HG02623 (cell line): ENCODE results near the gene CCIN.
"Not testable (repeated sequence)": the region's sequence is repeated elsewhere in the genome, so short reads cannot be mapped to it uniquely, and the experiment has no call there.

Experiments used
- ATAC-seq: cut with Tn5 transposase; IDR thresholded peaks from one replicate; pipeline ENCODE4 v1.9.1; 2021; ENCODE audit warnings: moderate library complexity; ENCODE audit not compliant: unreplicated experiment

The CCIN gene

GRCh38 chr9:36169166-36169565, at the start of gene CCIN:
TSS of gene CCIN (plus strand) at chr9:36169388. CDS start at chr9:36169503, 115 bp downstream.
- ATAC-seq: no peak

GRCh38 chr9:36119476-36119875, 49.7 kb upstream of the CCIN start:
- ATAC-seq: no peak

- ATAC-seq: no peak
Observed at GRCh38 chr9:36120705-36121104, 48.5 kb upstream of the CCIN start.

GRCh38 chr9:36121971-36122370, 47.2 kb upstream of the CCIN start:
- ATAC-seq: no peak

- ATAC-seq: no peak
Observed at GRCh38 chr9:36123515-36123914, 45.7 kb upstream of the CCIN start.

- ATAC-seq: no peak
Observed at GRCh38 chr9:36125062-36125855, 43.9 kb upstream of the CCIN start.

- no peak for ATAC-seq
Observed at GRCh38 chr9:36126016-36126730, 43.0 kb upstream of the CCIN start.

- ATAC-seq: no peak
Observed at GRCh38 chr9:36127652-36128244, 41.4 kb upstream of the CCIN start.

GRCh38 chr9:36128349-36128748, 40.8 kb upstream of the CCIN start:
- ATAC-seq: no peak

GRCh38 chr9:36129139-36129538, 40.0 kb upstream of the CCIN start:
- no peak for ATAC-seq

GRCh38 chr9:36131666-36132065, 37.5 kb upstream of the CCIN start:
- ATAC-seq: not testable (repeated sequence)

- ATAC-seq: no peak
Observed at GRCh38 chr9:36132086-36132485, 37.1 kb upstream of the CCIN start.

GRCh38 chr9:36134761-36135505, 34.3 kb upstream of the CCIN start:
- ATAC-seq: no peak

- no peak for ATAC-seq
Observed at GRCh38 chr9:36135741-36136271, 33.4 kb upstream of the CCIN start.

- peak; percentile 91 for ATAC-seq
Observed at GRCh38 chr9:36136272-36136893, 32.8 kb upstream of the CCIN start, which contains the start of gene GLIPR2. TSS of gene GLIPR2 (plus strand) at chr9:36136733. CDS start at chr9:36136779, 46 bp downstream.

- ATAC-seq: peak; percentile 31
Observed at GRCh38 chr9:36136894-36137391, 32.2 kb upstream of the CCIN start.

GRCh38 chr9:36137392-36138004, 31.7 kb upstream of the CCIN start:
- no peak for ATAC-seq

- ATAC-seq: no peak
Observed at GRCh38 chr9:36138496-36138895, 30.7 kb upstream of the CCIN start.

GRCh38 chr9:36138901-36139300, 30.3 kb upstream of the CCIN start:
- ATAC-seq: no peak
